ENCODE results near the gene C1orf21.

DNA sequence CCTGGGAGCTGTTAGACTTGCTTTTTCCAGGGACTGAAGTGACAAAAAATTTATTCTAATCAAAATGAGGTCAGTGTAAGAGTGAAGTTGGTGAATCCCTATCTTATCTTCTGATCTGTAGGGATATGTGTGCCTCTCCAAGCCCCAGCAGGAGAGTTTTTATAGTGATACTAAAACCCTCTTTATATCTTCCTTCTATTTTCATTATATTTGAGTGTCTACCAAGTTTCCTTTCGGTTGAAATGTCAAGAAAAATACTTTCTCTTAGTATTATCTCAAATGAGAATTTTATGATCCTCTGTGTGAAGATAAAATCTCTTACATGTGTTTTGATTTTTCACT is 18.9 kb downstream of the C1orf21 start:
- TF ChIP-seq, protein P1, sequence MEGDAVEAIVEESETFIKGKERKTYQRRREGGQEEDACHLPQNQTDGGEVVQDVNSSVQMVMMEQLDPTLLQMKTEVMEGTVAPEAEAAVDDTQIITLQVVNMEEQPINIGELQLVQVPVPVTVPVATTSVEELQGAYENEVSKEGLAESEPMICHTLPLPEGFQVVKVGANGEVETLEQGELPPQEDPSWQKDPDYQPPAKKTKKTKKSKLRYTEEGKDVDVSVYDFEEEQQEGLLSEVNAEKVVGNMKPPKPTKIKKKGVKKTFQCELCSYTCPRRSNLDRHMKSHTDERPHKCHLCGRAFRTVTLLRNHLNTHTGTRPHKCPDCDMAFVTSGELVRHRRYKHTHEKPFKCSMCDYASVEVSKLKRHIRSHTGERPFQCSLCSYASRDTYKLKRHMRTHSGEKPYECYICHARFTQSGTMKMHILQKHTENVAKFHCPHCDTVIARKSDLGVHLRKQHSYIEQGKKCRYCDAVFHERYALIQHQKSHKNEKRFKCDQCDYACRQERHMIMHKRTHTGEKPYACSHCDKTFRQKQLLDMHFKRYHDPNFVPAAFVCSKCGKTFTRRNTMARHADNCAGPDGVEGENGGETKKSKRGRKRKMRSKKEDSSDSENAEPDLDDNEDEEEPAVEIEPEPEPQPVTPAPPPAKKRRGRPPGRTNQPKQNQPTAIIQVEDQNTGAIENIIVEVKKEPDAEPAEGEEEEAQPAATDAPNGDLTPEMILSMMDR (IDR thresholded peaks at IDR 0.05) = no peak
- TF ChIP-seq POLR2A (IDR thresholded peaks at IDR 0.05) (no peak), EP300 (IDR thresholded peaks at IDR 0.05) (no peak)
